Ectodermal cell (in vitro differentiated cells): ENCODE measurements around the gene SAXO2.
"Not testable (repeated sequence)": the region's sequence is repeated elsewhere in the genome, so short reads cannot be mapped to it uniquely, and the experiment has no call there.

Source experiments
- H3K27ac ChIP-seq: 2 replicates; pipeline ENCODE4 v1.7.0; 2013; ENCODE audit warnings: mild to moderate bottlenecking, low read depth, low read length; ENCODE audit not compliant: insufficient read depth, poor library complexity, severe bottlenecking
- H3K27me3 ChIP-seq: 2 replicates; pipeline ENCODE4 v1.7.0; 2013; ENCODE audit warnings: mild to moderate bottlenecking, low read length; ENCODE audit not compliant: insufficient read depth, control insufficient read depth, poor library complexity, severe bottlenecking
- H3K36me3 ChIP-seq: one replicate; pipeline ENCODE4 v1.7.0; 2013; ENCODE audit warnings: low read length; ENCODE audit not compliant: control insufficient read depth, insufficient read depth
- H3K4me1 ChIP-seq: one replicate; pipeline ENCODE4 v1.7.0; 2013; ENCODE audit warnings: low read length; ENCODE audit not compliant: control insufficient read depth, insufficient read depth
- H3K4me3 ChIP-seq: 2 replicates; pipeline ENCODE4 v1.7.0; 2013; ENCODE audit warnings: low read depth, low read length, control low read depth; ENCODE audit not compliant: insufficient read depth
- H3K9me3 ChIP-seq: 2 replicates; pipeline ENCODE4 v1.7.0; 2013; ENCODE audit warnings: mild to moderate bottlenecking, low read length, moderate library complexity; ENCODE audit not compliant: control insufficient read depth
- WGBS, 2 experiments: methylation state at CpG; one replicate each; pipeline ENCODE4 v1.1.7; 2013; ENCODE audit warnings: missing lambda C conversion rate in 2 of 2; 5-methylcytosine and 5-hydroxymethylcytosine counted together

The SAXO2 gene

GRCh38 chr15:82245956-82246355 lies 16.7 kb upstream of the SAXO2 start:
- H3K36me3 ChIP-seq: not testable (repeated sequence)

GRCh38 chr15:82248261-82248660 lies 14.4 kb upstream of the SAXO2 start:
- 94 to 95% methylated on average over 2 to 3 of the region's 3 CpGs for WGBS, 2 experiments

More at GRCh38 chr15:82245956-82246355, 16.7 kb upstream of the SAXO2 start:
- not testable (repeated sequence) for H3K4me3 ChIP-seq, H3K9me3 ChIP-seq, H3K4me1 ChIP-seq, H3K27ac ChIP-seq, H3K27me3 ChIP-seq
- WGBS, 2 experiments: 93 to 94% methylated on average over 5 of the region's 5 CpGs

GRCh38 chr15:82261566-82262421 lies 824 bp upstream of the SAXO2 start:
- Histone ChIP-seq H3K27ac (peak overlapping the region; percentile 81), H3K4me3 (peak overlapping the region; percentile 95)
- not testable (repeated sequence) for H3K36me3 ChIP-seq, H3K4me1 ChIP-seq, H3K27me3 ChIP-seq, H3K9me3 ChIP-seq
- WGBS, 2 experiments: 2 to 4% methylated on average over 18 of the region's 19 CpGs

More at GRCh38 chr15:82248261-82248660, 14.4 kb upstream of the SAXO2 start:
- not testable (repeated sequence) for H3K4me3 ChIP-seq, H3K27me3 ChIP-seq, H3K36me3 ChIP-seq, H3K9me3 ChIP-seq, H3K4me1 ChIP-seq, H3K27ac ChIP-seq

- Histone ChIP-seq H3K4me1 (no peaks in the 10 kb centered on the region), H3K4me3 (peak overlapping the region; percentile 95), H3K36me3 (peaks cover 5% of the 10 kb centered on the region), H3K27ac (no peak overlapping the region), H3K27me3 (no peaks in the 10 kb centered on the region), H3K9me3 (no peaks in the 10 kb centered on the region)
- 29 to 31% methylated on average over 2 of the region's 3 CpGs for WGBS, 2 experiments
Measured at GRCh38 chr15:82263350-82263749, 732 bp downstream of the SAXO2 start.

- not testable (repeated sequence) for H3K4me1 ChIP-seq, H3K36me3 ChIP-seq, H3K9me3 ChIP-seq, H3K4me3 ChIP-seq, H3K27ac ChIP-seq, H3K27me3 ChIP-seq
- 33 to 36% methylated on average over 2 of the region's 2 CpGs for WGBS, 2 experiments
Measured at GRCh38 chr15:82267137-82267536, 4.5 kb downstream of the SAXO2 start.

GRCh38 chr15:82268454-82268853 lies 5.8 kb downstream of the SAXO2 start:
- H3K4me3 ChIP-seq, H3K4me1 ChIP-seq, H3K27me3 ChIP-seq, H3K9me3 ChIP-seq, H3K27ac ChIP-seq, H3K36me3 ChIP-seq: not testable (repeated sequence)
- WGBS, 2 experiments: 73 to 80% methylated on average over 1 to 2 of the region's 2 CpGs

- H3K4me1 ChIP-seq: no peaks in the 10 kb centered on the region
- H3K27ac ChIP-seq: no peak overlapping the region
- H3K27me3 ChIP-seq: no peaks in the 10 kb centered on the region
- H3K36me3 ChIP-seq: no peaks in the 10 kb centered on the region
- peaks cover 8% of the 10 kb centered on the region for H3K9me3 ChIP-seq
- H3K4me3 ChIP-seq: no peak overlapping the region
- WGBS, 2 experiments: 94 to 100% methylated on average over 2 of the region's 2 CpGs
Measured at GRCh38 chr15:82272154-82272553, 9.5 kb downstream of the SAXO2 start.

- H3K4me1 ChIP-seq: no peaks in the 10 kb centered on the region
- H3K4me3 ChIP-seq: no peak overlapping the region
- no peaks in the 10 kb centered on the region for H3K36me3 ChIP-seq
- H3K27me3 ChIP-seq: no peaks in the 10 kb centered on the region
- H3K27ac ChIP-seq: no peak overlapping the region
- H3K9me3 ChIP-seq: peaks cover 8% of the 10 kb centered on the region
Measured at GRCh38 chr15:82275410-82275809, 12.8 kb downstream of the SAXO2 start.

GRCh38 chr15:82281276-82281675 lies 18.7 kb downstream of the SAXO2 start:
- H3K27ac ChIP-seq, H3K4me3 ChIP-seq, H3K4me1 ChIP-seq, H3K27me3 ChIP-seq, H3K9me3 ChIP-seq, H3K36me3 ChIP-seq: not testable (repeated sequence)

GRCh38 chr15:82282386-82282785 lies 19.8 kb downstream of the SAXO2 start:
- not testable (repeated sequence) for H3K27me3 ChIP-seq, H3K36me3 ChIP-seq, H3K9me3 ChIP-seq, H3K4me1 ChIP-seq, H3K4me3 ChIP-seq, H3K27ac ChIP-seq
- WGBS, 2 experiments: 88 to 89% methylated on average over 4 of the region's 4 CpGs

- not testable (repeated sequence) for H3K36me3 ChIP-seq, H3K9me3 ChIP-seq, H3K4me1 ChIP-seq, H3K27ac ChIP-seq, H3K27me3 ChIP-seq, H3K4me3 ChIP-seq
- no CpG with 5 or more reads among the region's 2 CpGs for WGBS, 2 experiments
Measured at GRCh38 chr15:82284381-82284780, 21.8 kb downstream of the SAXO2 start.
